GM12892 (cell line): ENCODE results near the gene TNFRSF1A.

Experiments used
- DNase-seq: peaks from one replicate; pipeline ENCODE4 v3.0.0; 2011; ENCODE audit not compliant: insufficient read length
- FAIRE-seq: peaks from 2 replicates; lab custom pipeline; 2011; peaks lifted over from hg19 to GRCh38; lab: Jason Lieb, UNC
- POLR2A ChIP-seq: IDR thresholded peaks from 2 replicates; pipeline ENCODE4 v1.6.1; 2011; ENCODE audit warnings: low read depth, low read length, control low read depth
- POLR2AphosphoS5 ChIP-seq: IDR thresholded peaks from 2 replicates; pipeline ENCODE4 v1.6.1; 2011; ENCODE audit warnings: low read depth, low read length, control low read depth
- TAF1 ChIP-seq: IDR thresholded peaks from 2 replicates; pipeline ENCODE4 v1.6.1; 2011; ENCODE audit warnings: low read depth, mild to moderate bottlenecking, control low read depth, low read length, borderline replicate concordance

The TNFRSF1A gene

GRCh38 chr12:6380141-6381121 is 38.6 kb upstream of the TNFRSF1A start:
- TF ChIP-seq POLR2AphosphoS5 (no peak), TAF1 (no peak), POLR2A (no peak)
- FAIRE-seq (no peak), DNase-seq (no peak)

- TF ChIP-seq POLR2A (no peak), TAF1 (no peak), POLR2AphosphoS5 (no peak)
- no peak for FAIRE-seq
- no peak for DNase-seq
Observed at GRCh38 chr12:6378709-6379472, 37.0 kb upstream of the TNFRSF1A start.

GRCh38 chr12:6377667-6377994 is 35.8 kb upstream of the TNFRSF1A start:
- no peak for TF ChIP-seq TAF1
- no peak for TF ChIP-seq POLR2A
- TF ChIP-seq POLR2AphosphoS5: no peak
- FAIRE-seq: no peak
- no peak for DNase-seq

GRCh38 chr12:6376870-6377666 is 35.2 kb upstream of the TNFRSF1A start:
- no peak for DNase-seq
- no peak for FAIRE-seq

DNA sequence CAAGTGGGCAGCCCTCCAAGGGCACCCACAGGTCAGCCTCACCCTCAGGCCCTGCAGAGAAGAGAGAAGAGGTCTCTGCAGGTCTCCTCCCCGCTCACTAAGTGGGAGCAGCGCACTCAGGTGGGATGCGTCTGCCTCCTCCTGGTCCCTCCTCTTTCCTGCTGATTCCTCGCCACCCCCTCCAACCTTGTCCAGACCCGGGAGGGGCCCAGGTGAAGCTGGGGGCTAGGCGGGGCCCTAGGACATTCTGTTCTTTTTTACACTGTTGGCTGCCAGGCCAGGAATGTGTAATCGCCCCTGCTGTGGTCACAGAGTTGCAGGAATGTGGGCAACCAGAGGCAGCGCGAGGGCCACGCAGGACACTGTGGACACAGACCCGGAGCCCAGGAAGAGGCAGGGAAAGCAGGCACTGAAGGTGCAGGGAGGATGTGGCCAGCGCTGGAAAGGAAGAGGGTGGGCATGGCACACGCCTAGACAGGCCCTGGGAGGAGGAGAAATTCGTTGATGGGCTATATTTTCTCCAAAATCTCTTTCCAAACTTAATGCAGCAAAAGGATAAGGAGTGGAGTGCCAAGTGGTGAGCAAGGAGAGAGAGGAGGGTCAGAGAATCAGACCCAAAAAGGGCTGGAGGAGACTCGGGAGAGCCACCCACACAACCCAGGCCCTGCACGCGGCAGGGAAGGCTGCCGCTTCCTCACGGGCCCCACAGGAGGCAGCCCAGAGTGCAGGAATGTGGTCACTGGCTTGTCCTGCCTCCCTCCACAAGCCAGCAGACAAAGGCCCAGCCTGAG is 34.4 kb upstream of the TNFRSF1A start:
- TF ChIP-seq POLR2AphosphoS5: no peak
- no peak for TF ChIP-seq POLR2A
- TF ChIP-seq TAF1: no peak
- FAIRE-seq (no peak), DNase-seq (no peak)

More at GRCh38 chr12:6376870-6377666, 35.2 kb upstream of the TNFRSF1A start:
- TF ChIP-seq POLR2A (no peak), POLR2AphosphoS5 (no peak), TAF1 (no peak)

- no peak for DNase-seq
- TF ChIP-seq TAF1 (no peak), POLR2AphosphoS5 (no peak), POLR2A (no peak)
- no peak for FAIRE-seq
Observed at GRCh38 chr12:6375269-6376078, 33.6 kb upstream of the TNFRSF1A start, which contains the start of gene SCNN1A. TSS of gene SCNN1A (minus strand) at chr12:6375563. CDS start at chr12:6374783, 780 bp downstream.

GRCh38 chr12:6374786-6375160 is 32.9 kb upstream of the TNFRSF1A start:
- DNase-seq (no peak), FAIRE-seq (no peak)
- TF ChIP-seq POLR2A (no peak), TAF1 (no peak), POLR2AphosphoS5 (no peak)

DNA sequence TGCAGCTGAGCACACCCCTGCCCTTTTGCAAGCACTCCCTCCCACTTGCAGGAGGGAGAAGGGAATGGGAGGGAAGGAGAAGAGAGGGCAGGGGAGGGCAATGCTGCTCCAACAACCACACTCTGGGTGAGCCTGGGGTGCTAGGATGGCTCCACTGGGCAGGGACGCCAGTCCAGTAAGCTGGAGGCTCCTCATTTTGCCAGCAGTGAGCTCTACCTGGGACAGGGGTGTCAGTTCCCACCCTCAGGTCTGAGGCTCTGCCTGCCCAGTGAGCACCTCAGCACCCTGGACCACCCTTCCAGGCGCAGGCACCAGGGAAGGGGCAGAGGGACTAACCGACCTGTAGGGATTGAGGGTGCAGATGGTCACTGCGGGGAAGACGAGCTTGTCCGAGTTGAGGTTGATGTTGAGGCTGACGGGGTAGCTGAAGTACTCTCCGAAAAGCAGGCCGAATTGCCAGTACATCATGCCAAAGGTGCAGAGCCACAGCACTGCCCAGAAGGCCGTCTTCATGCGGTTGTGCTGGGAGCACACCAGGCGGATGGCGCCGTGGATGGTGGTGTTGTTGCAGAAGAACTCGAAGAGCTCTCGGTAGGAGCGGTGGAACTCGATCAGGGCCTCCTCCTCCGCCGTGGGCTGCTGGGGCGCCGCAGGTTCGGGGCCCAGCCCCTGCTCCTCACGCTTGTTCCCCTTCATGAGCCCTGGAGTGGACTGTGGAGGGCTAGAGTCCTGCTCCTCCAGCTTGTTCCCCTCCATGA is 32.3 kb upstream of the TNFRSF1A start:
- no peak for DNase-seq
- FAIRE-seq: no peak
- TF ChIP-seq TAF1: no peak
- no peak for TF ChIP-seq POLR2A
- TF ChIP-seq POLR2AphosphoS5: no peak

GRCh38 chr12:6373022-6373787 is 31.3 kb upstream of the TNFRSF1A start:
- TF ChIP-seq POLR2AphosphoS5: no peak
- TF ChIP-seq TAF1: no peak
- TF ChIP-seq POLR2A: no peak
- DNase-seq: no peak
- no peak for FAIRE-seq
